Activated CD8-positive, alpha-beta T cell treated with anti-CD3 and anti-CD28 coated beads for 36 hours (primary cell): ENCODE data around the gene AQP7. TPM values are rescaled to one million over a fixed set of nuclear protein-coding genes. Genes with fewer than 3 reads are reported as not detected.

Source experiments
- ATAC-seq: fragments of 200-7000 bp; cut with Tn5 transposase; one replicate; pipeline ENCODE4 v1.10.0; 2021; ENCODE audit warnings: mild to moderate bottlenecking, moderate library complexity
- CTCF ChIA-PET: fragments of 350-600 bp; sonication (Branson Sonifier 250); formaldehyde crosslinking; loops from one replicate; lab custom pipeline; 2021; ENCODE audit warnings: antibody characterized with exemption; lab: Charles Lee
- POLR2A ChIA-PET: fragments of 350-600 bp; sonication (Branson Sonifier 250); formaldehyde crosslinking; loops from one replicate; lab custom pipeline; 2021; ENCODE audit warnings: antibody characterized with exemption; lab: Charles Lee
- DNase-seq: peaks from one replicate; pipeline ENCODE4 v3.0.0-alpha.2; 2020
- H3K27ac Mint-ChIP-seq: one replicate; pipeline ENCODE4 v1.8.0; 2021; ENCODE audit warnings: mild to moderate bottlenecking, mixed read lengths
- H3K27me3 Mint-ChIP-seq: one replicate; pipeline ENCODE4 v1.8.0; 2021; ENCODE audit warnings: mixed read lengths
- H3K36me3 Mint-ChIP-seq: one replicate; pipeline ENCODE4 v1.8.0; 2021; ENCODE audit warnings: low read depth, mixed read lengths
- H3K4me1 Mint-ChIP-seq: one replicate; pipeline ENCODE4 v1.8.0; 2021; ENCODE audit warnings: low read depth, mixed read lengths
- H3K4me3 Mint-ChIP-seq: one replicate; pipeline ENCODE4 v1.8.0; 2021; ENCODE audit warnings: mild to moderate bottlenecking, moderate library complexity, mixed read lengths
- H3K9me3 Mint-ChIP-seq: one replicate; pipeline ENCODE4 v1.8.0; 2021; ENCODE audit warnings: mixed read lengths
- CTCF ChIP-seq: fragments of 200-600 bp; IDR thresholded peaks from one replicate; pipeline ENCODE4 v1.8.0; 2022; ENCODE audit warnings: antibody characterized with exemption, mild to moderate bottlenecking
- intact Hi-C: fragments of 100-400 bp; cut with micrococcal nuclease; formaldehyde crosslinking; loops from one replicate; pipeline ENCODE4 v1.10.0; 2022
- total RNA-seq, 2 experiments: library from RNA; stranded (reverse); gene quantifications; one replicate each; pipeline ENCODE4 v1.2.3, GENCODE V29; 2021

The AQP7 gene
- total RNA-seq, 2 experiments from 2014 or later, result not detected

GRCh38 chr9:33377089-33377715 lies 25.2 kb downstream of the AQP7 start:
- Mint-ChIP-seq H3K9me3 (no peaks in the 10 kb centered on the region), H3K4me3 (no peak overlapping the region), H3K4me1 (peaks cover 4% of the 10 kb centered on the region), H3K27me3 (no peaks in the 10 kb centered on the region), H3K27ac (no peak overlapping the region), H3K36me3 (no peaks in the 10 kb centered on the region)
- ATAC-seq, result no peak
- TF ChIP-seq CTCF, result no peak
- ChIA-PET CTCF (interaction anchor here (1.2 to 5.6 kb wide), 3 partner anchors 37 to 89 kb away, joined by 3 to 63 read pairs (median 23); no protein-coding TSS in a partner anchor), POLR2A (no interaction called here)
- intact Hi-C loops, result no loop called here
- no peak for DNase-seq

GRCh38 chr9:33375841-33376321 lies 26.5 kb downstream of the AQP7 start:
- ATAC-seq (no peak), DNase-seq (no peak)
- intact Hi-C loops, result no loop called here
- H3K27me3 Mint-ChIP-seq, result no peaks in the 10 kb centered on the region
- H3K9me3 Mint-ChIP-seq, result no peaks in the 10 kb centered on the region
- ChIA-PET CTCF (interaction anchor here (0.7 to 5.4 kb wide), 22 partner anchors 10 to 863 kb away, joined by 3 to 63 read pairs (median 6); partner anchors contain the start of genes AQP3 and NOL6), POLR2A (interaction anchor here (0.8 to 0.9 kb wide), 2 partner anchors 38 to 77 kb away, joined by 3 read pairs; no protein-coding TSS in a partner anchor)
- H3K36me3 Mint-ChIP-seq, result no peaks in the 10 kb centered on the region
- H3K27ac Mint-ChIP-seq, result no peak overlapping the region
- H3K4me3 Mint-ChIP-seq, result no peak overlapping the region
- H3K4me1 Mint-ChIP-seq, result peaks cover 4% of the 10 kb centered on the region
- no peak for TF ChIP-seq CTCF

GRCh38 chr9:33375238-33375840 lies 27.0 kb downstream of the AQP7 start:
- peak; percentile 55 for TF ChIP-seq CTCF
- CTCF ChIA-PET, result interaction anchor here (0.5 to 5.4 kb wide), 43 partner anchors 10 to 864 kb away, joined by 3 to 63 read pairs (median 5); partner anchors contain the start of genes AQP3, NFX1 and NOL6
- H3K27ac Mint-ChIP-seq, result no peak overlapping the region
- intact Hi-C loops, result no loop called here
- no peaks in the 10 kb centered on the region for H3K9me3 Mint-ChIP-seq
- H3K4me1 Mint-ChIP-seq, result peaks cover 4% of the 10 kb centered on the region
- H3K4me3 Mint-ChIP-seq, result no peak overlapping the region
- DNase-seq (no peak), ATAC-seq (peak; percentile 29)
- POLR2A ChIA-PET, result interaction anchor here (0.8 to 1.2 kb wide), 3 partner anchors 39 to 98 kb away, joined by 3 to 7 read pairs (median 3); partner anchors contain the start of gene NOL6
- no peaks in the 10 kb centered on the region for H3K36me3 Mint-ChIP-seq
- H3K27me3 Mint-ChIP-seq, result no peaks in the 10 kb centered on the region

- intact Hi-C loops, result no loop called here
- POLR2A ChIA-PET, result interaction anchor here (0.6 to 1.2 kb wide), 5 partner anchors 21 to 99 kb away, joined by 3 to 7 read pairs (median 3); partner anchors contain the start of gene NOL6
- Mint-ChIP-seq H3K36me3 (peaks cover 2% of the 10 kb centered on the region), H3K27ac (no peak overlapping the region), H3K4me1 (peaks cover 4% of the 10 kb centered on the region), H3K9me3 (no peaks in the 10 kb centered on the region), H3K27me3 (no peaks in the 10 kb centered on the region), H3K4me3 (no peak overlapping the region)
- TF ChIP-seq CTCF, result peak; percentile 92
- CTCF ChIA-PET, result interaction anchor here (0.5 to 5.4 kb wide), 49 partner anchors 9 to 865 kb away, joined by 3 to 63 read pairs (median 4); partner anchors contain the start of genes AQP3, NFX1 and NOL6
- peak; percentile 97 for ATAC-seq
- DNase-seq, result peak; percentile 84
These were observed 27.6 kb downstream of the AQP7 start for GRCh38 chr9:33374634-33375237.
